ENCODE measurements around the gene TBX2. TPM values are rescaled to one million over a fixed set of nuclear protein-coding genes. Genes with fewer than 3 reads are reported as not detected.

TBX2 gene
- total and polyA plus RNA-seq, 2 of the 13 experiments (the other 11 are each of a cell fraction or from before 2014, with no cell fraction given), result 2.8 to 15.3 TPM

DNA sequence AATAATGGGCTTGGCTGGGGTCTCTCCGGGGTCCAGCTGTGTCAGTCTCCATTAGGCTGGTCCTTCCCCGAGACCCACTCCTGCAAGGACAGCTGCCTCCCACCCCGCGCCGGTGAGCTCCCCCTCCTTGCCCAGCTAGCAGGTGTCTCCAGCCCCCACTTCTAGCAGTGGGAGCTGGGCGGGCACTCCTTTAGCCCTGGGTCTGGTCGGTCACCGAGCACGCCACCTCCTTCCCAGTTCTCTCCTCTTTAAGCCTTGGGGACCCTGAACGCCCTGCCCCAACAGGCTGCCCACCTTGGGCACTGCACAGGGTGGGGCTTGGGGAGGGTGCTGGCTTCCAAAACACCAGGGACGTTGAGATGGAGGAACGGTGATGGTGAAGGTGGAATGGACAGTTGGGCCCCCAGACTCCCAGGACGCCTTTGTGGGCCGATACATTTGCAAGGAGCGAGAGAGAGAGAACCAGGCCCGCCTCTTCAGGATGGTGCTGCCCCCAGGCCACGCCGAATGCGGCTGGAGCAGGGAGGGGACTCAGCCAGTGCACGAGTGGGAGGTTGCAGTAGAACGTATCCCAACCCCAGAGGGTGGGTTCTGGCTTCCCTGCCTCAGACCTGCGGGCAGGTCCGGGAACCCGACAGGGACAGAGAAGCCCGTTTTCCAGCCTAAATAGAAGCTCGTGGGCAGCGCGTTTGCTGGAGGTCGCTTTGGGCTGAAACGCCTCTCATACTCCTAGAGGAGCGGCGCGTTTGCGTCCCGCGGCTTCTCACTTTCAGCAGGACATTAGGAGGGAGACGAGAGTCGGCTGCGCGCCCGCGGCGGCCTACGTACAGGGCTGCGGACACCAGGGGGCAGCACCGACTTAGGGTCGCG, 10.7 kb downstream of the TBX2 start (continued):
- no peak for TF ChIP-seq SKIL (CRISPR knock-in tag; IDR thresholded peaks at IDR 0.05; ENCODE audit: borderline replicate concordance)
- no peak for TF ChIP-seq BHLHE40 (IDR thresholded peaks at IDR 0.05; ENCODE audit: low read length)
- TF ChIP-seq ASH2L (IDR thresholded peaks at IDR 0.05; ENCODE audit: insufficient read length, low read depth, low read length), result no peak
- no peak for TF ChIP-seq NCOR1 (IDR thresholded peaks at IDR 0.05; ENCODE audit: borderline replicate concordance, low read length)
- no peak for TF ChIP-seq ONECUT2 (CRISPR knock-in tag; IDR thresholded peaks at IDR 0.05)
- TF ChIP-seq REPIN1 (CRISPR knock-in tag; IDR thresholded peaks at IDR 0.05; ENCODE audit: borderline replicate concordance, low read depth), result no peak
- peak; percentile 62; the same call in 1 of the 2 replicates for TF ChIP-seq CHCHD3 (CRISPR knock-in tag; IDR thresholded peaks at IDR 0.05)
- TF ChIP-seq ZBTB43 (CRISPR knock-in tag; conservative IDR thresholded peaks at IDR 0.05), result no peak
- no peak for TF ChIP-seq ARNT (IDR thresholded peaks at IDR 0.05)
- no peak for TF ChIP-seq ZFP82 (CRISPR knock-in tag; IDR thresholded peaks at IDR 0.05; ENCODE audit: borderline replicate concordance)
- no peak for TF ChIP-seq MIER2 (CRISPR knock-in tag; IDR thresholded peaks at IDR 0.05)
- TF ChIP-seq HOXA3 (CRISPR knock-in tag; IDR thresholded peaks at IDR 0.05), result no peak; the same call in 1 of the 2 replicates
- TF ChIP-seq ZBTB33 (CRISPR knock-in tag; IDR thresholded peaks at IDR 0.05), result peak; percentile 99
- no peak for TF ChIP-seq GABPA (IDR thresholded peaks at IDR 0.05; ENCODE audit: low read depth, low read length)
- TF ChIP-seq GABPA (CRISPR knock-in tag; IDR thresholded peaks at IDR 0.05; ENCODE audit: low read depth), result no peak
- TF ChIP-seq ZNF251 (CRISPR knock-in tag; IDR thresholded peaks at IDR 0.05), result no peak
- no peak for TF ChIP-seq HOXA7 (CRISPR knock-in tag; IDR thresholded peaks at IDR 0.05)
- no peak for TF ChIP-seq NCOA2 (CRISPR knock-in tag; IDR thresholded peaks at IDR 0.05)
- TF ChIP-seq ZMYM3 (CRISPR knock-in tag; IDR thresholded peaks at IDR 0.05), result no peak
- no peak for TF ChIP-seq EHMT2 (IDR thresholded peaks at IDR 0.05; ENCODE audit: borderline replicate concordance, low read depth, low read length)
- TF ChIP-seq, protein P1, sequence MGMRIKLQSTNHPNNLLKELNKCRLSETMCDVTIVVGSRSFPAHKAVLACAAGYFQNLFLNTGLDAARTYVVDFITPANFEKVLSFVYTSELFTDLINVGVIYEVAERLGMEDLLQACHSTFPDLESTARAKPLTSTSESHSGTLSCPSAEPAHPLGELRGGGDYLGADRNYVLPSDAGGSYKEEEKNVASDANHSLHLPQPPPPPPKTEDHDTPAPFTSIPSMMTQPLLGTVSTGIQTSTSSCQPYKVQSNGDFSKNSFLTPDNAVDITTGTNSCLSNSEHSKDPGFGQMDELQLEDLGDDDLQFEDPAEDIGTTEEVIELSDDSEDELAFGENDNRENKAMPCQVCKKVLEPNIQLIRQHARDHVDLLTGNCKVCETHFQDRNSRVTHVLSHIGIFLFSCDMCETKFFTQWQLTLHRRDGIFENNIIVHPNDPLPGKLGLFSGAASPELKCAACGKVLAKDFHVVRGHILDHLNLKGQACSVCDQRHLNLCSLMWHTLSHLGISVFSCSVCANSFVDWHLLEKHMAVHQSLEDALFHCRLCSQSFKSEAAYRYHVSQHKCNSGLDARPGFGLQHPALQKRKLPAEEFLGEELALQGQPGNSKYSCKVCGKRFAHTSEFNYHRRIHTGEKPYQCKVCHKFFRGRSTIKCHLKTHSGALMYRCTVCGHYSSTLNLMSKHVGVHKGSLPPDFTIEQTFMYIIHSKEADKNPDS (CRISPR knock-in tag; IDR thresholded peaks at IDR 0.05), result no peak
